HEK293 (cell line): Measurements from ENCODE around the gene PERM1.
A peak's percentile ranks its signal among the peaks of the same experiment; 100 is the strongest.

Experiments used
- BCL11B ChIP-seq: fragments of 450-650 bp; formaldehyde crosslinking; IDR thresholded peaks from 2 replicates; pipeline ENCODE4 v1.5.1; 2016; ENCODE audit warnings: low read depth, missing biosample characterization, missing genetic modification characterization
- FEZF1 ChIP-seq: fragments of 450-650 bp; formaldehyde crosslinking; IDR thresholded peaks from 2 replicates; pipeline ENCODE4 v1.5.1; 2016; ENCODE audit warnings: missing biosample characterization, missing genetic modification characterization
- KLF10 ChIP-seq: fragments of 450-650 bp; IDR thresholded peaks from 2 replicates; pipeline ENCODE4 v1.5.1; 2018; ENCODE audit warnings: missing biosample characterization, mild to moderate bottlenecking, missing genetic modification characterization
- PRDM1 ChIP-seq: fragments of 450-650 bp; formaldehyde crosslinking; IDR thresholded peaks from 2 replicates; pipeline ENCODE4; 2016; ENCODE audit warnings: missing biosample characterization, missing genetic modification characterization
- PRDM2 ChIP-seq: fragments of 450-650 bp; formaldehyde crosslinking; IDR thresholded peaks from 2 replicates; pipeline ENCODE4 v1.5.1; 2016; ENCODE audit warnings: missing biosample characterization, missing genetic modification characterization, borderline replicate concordance
- PRDM6 ChIP-seq: fragments of 450-650 bp; formaldehyde crosslinking; IDR thresholded peaks from 2 replicates; pipeline ENCODE4 v1.5.1; 2017; ENCODE audit warnings: missing biosample characterization, missing genetic modification characterization
- REST ChIP-seq: fragments of 450-650 bp; formaldehyde crosslinking; IDR thresholded peaks from 2 replicates; pipeline ENCODE4 v1.5.1; 2016; ENCODE audit warnings: missing biosample characterization, missing genetic modification characterization
- ZBTB49 ChIP-seq: fragments of 450-650 bp; formaldehyde crosslinking; IDR thresholded peaks from 2 replicates; pipeline ENCODE4 v1.5.1; 2016; ENCODE audit warnings: missing biosample characterization, missing genetic modification characterization, low read depth
- ZNF184 ChIP-seq: fragments of 450-650 bp; IDR thresholded peaks from 2 replicates; pipeline ENCODE4 v1.5.1; 2018; ENCODE audit warnings: missing biosample characterization, mild to moderate bottlenecking, missing genetic modification characterization
- ZNF2 ChIP-seq: fragments of 450-650 bp; formaldehyde crosslinking; IDR thresholded peaks from 2 replicates; pipeline ENCODE4 v1.5.1; 2016; ENCODE audit warnings: missing biosample characterization, missing genetic modification characterization
- ZNF26 ChIP-seq: fragments of 450-650 bp; formaldehyde crosslinking; IDR thresholded peaks from 2 replicates; pipeline ENCODE4 v1.5.1; 2016; ENCODE audit warnings: missing biosample characterization, missing genetic modification characterization
- ZNF548 ChIP-seq: fragments of 450-650 bp; formaldehyde crosslinking; IDR thresholded peaks from 2 replicates; pipeline ENCODE4 v1.5.1; 2016; ENCODE audit warnings: missing biosample characterization, missing genetic modification characterization
- ZNF571 ChIP-seq: fragments of 450-650 bp; formaldehyde crosslinking; IDR thresholded peaks from 2 replicates; pipeline ENCODE4 v1.5.0; 2017; ENCODE audit warnings: missing biosample characterization, missing genetic modification characterization
- ZNF585B ChIP-seq: fragments of 450-650 bp; formaldehyde crosslinking; IDR thresholded peaks from 2 replicates; pipeline ENCODE4 v1.5.1; 2016; ENCODE audit warnings: missing biosample characterization, missing genetic modification characterization
- ZNF639 ChIP-seq: fragments of 450-650 bp; formaldehyde crosslinking; IDR thresholded peaks from 2 replicates; pipeline ENCODE4 v1.5.1; 2016; ENCODE audit warnings: missing biosample characterization, missing genetic modification characterization
- ZNF670 ChIP-seq: fragments of 450-650 bp; formaldehyde crosslinking; IDR thresholded peaks from 2 replicates; pipeline ENCODE4 v1.5.1; 2016; ENCODE audit warnings: missing biosample characterization, missing genetic modification characterization, low read depth
- ZNF747 ChIP-seq: fragments of 450-650 bp; formaldehyde crosslinking; IDR thresholded peaks from 2 replicates; pipeline ENCODE4 v1.5.1; 2016; ENCODE audit warnings: missing biosample characterization, missing genetic modification characterization
- ZNF785 ChIP-seq: fragments of 450-650 bp; formaldehyde crosslinking; IDR thresholded peaks from 2 replicates; pipeline ENCODE4 v1.5.1; 2016; ENCODE audit warnings: missing biosample characterization, missing genetic modification characterization

PERM1 gene

GRCh38 chr1:974687-975328, 7.1 kb downstream of the PERM1 start (continued):
- TF ChIP-seq PRDM2 (tag by site-specific recombination) (no peak), ZNF747 (no peak), ZNF639 (no peak), REST (tag by site-specific recombination) (no peak), ZNF571 (tag by site-specific recombination) (no peak), ZNF670 (no peak), ZNF785 (tag by site-specific recombination) (no peak), ZNF184 (tag by site-specific recombination) (no peak), PRDM6 (tag by site-specific recombination) (no peak), ZNF2 (tag by site-specific recombination) (no peak), KLF10 (tag by site-specific recombination) (no peak), FEZF1 (tag by site-specific recombination) (no peak), ZNF548 (tag by site-specific recombination) (no peak), PRDM1 (peak; percentile 79), ZNF26 (tag by site-specific recombination) (no peak), BCL11B (tag by site-specific recombination) (peak; percentile 100), ZNF585B (no peak), ZBTB49 (tag by site-specific recombination) (no peak)
